GM12865 (cell line): ENCODE data around the gene PDCD6IP.

ENCODE experiments used
- DNase-seq: peaks from one replicate; pipeline ENCODE4 v3.0.0; 2010; ENCODE audit warnings: low read depth
- H3K4me3 ChIP-seq: 2 replicates; pipeline ENCODE4 v1.5.1; 2011; ENCODE audit warnings: mild to moderate bottlenecking, low read depth, low read length, control low read depth
- TF ChIP-seq, protein P1 (sequence below): IDR thresholded peaks from 2 replicates; pipeline ENCODE4 v1.5.1; 2011; ENCODE audit warnings: low read length, control low read depth, low read depth, inconsistent platforms; ENCODE audit not compliant: insufficient read depth; ENCODE audit errors: missing control alignments

Gene PDCD6IP

DNA sequence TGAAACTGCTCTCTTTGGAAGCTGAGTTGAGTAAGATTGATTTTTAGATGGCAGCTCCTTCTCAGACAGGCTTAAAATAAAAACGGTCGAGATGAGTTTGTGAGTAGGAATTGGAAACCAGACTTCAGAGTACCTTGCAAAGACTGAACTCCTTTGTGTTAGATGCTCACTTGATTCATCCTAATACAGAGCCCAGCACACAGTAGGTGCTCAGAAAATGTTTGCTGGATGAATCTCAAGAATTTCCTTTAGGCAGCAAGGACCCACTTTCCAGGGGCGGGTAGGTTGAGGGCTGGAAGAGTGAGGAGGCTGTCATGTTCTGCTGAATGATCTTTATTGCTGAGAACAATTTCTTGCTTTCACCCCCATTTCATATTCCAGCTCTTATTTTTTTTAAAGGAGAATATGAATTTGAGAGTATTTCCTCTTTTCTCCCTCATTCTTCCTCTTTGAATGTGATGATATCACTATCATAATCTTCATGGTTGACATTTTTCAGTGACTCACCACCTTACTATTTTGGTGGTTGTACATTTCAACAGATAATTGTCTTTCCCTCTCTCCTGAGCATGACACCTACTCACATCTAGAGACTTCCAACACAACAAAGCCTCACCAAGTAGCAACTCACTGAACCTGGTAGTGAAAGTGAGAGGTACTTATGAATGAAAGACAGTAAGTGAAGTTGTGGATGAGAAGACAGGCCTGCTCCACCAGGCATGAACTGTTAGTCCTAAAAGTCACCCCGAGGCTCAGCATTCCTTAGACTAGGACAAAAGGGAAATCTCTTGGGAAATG lies 113.3 kb downstream of the PDCD6IP start:
- H3K4me3 ChIP-seq = no peak overlapping the region
- no peak for DNase-seq
- TF ChIP-seq, protein P1, sequence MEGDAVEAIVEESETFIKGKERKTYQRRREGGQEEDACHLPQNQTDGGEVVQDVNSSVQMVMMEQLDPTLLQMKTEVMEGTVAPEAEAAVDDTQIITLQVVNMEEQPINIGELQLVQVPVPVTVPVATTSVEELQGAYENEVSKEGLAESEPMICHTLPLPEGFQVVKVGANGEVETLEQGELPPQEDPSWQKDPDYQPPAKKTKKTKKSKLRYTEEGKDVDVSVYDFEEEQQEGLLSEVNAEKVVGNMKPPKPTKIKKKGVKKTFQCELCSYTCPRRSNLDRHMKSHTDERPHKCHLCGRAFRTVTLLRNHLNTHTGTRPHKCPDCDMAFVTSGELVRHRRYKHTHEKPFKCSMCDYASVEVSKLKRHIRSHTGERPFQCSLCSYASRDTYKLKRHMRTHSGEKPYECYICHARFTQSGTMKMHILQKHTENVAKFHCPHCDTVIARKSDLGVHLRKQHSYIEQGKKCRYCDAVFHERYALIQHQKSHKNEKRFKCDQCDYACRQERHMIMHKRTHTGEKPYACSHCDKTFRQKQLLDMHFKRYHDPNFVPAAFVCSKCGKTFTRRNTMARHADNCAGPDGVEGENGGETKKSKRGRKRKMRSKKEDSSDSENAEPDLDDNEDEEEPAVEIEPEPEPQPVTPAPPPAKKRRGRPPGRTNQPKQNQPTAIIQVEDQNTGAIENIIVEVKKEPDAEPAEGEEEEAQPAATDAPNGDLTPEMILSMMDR = no peak

- TF ChIP-seq, protein P1 = no peak
- no peak overlapping the region for H3K4me3 ChIP-seq
- DNase-seq = no peak
These were observed 115.8 kb downstream of the PDCD6IP start for GRCh38 chr3:33914212-33914611.

DNA sequence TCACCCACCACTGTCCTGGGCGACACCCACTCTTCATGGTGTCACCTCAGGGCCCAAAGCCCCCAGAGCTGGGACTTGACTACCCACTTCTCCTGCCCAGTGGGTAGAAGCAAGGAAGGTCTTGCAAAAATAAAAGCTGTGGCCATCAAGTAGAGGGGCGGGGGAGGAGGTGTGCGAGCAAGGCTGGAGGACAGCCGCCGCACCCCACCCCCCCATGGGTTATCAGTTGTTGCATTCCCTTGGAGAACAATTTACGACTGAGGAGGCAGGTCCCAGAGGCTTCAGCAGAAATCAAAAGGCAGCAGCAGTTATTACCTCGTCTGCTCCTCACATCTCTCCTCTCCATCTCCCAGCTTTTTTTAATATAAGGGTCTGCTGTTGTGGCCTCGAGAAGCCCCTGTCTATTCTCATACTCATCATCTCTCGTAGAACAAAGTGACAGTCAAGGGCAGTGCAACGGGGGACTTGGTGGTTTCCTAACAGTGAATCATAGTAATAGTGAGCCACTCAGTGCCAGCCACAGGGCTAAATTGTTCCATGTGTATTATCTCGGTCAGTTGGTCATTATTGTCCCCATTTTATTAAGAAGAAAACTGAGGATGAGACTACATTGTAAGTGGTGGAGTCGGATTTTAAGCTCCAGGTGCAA lies 116.4 kb downstream of the PDCD6IP start:
- no peak for DNase-seq
- no peak overlapping the region for H3K4me3 ChIP-seq
- TF ChIP-seq, protein P1 = no peak

DNA sequence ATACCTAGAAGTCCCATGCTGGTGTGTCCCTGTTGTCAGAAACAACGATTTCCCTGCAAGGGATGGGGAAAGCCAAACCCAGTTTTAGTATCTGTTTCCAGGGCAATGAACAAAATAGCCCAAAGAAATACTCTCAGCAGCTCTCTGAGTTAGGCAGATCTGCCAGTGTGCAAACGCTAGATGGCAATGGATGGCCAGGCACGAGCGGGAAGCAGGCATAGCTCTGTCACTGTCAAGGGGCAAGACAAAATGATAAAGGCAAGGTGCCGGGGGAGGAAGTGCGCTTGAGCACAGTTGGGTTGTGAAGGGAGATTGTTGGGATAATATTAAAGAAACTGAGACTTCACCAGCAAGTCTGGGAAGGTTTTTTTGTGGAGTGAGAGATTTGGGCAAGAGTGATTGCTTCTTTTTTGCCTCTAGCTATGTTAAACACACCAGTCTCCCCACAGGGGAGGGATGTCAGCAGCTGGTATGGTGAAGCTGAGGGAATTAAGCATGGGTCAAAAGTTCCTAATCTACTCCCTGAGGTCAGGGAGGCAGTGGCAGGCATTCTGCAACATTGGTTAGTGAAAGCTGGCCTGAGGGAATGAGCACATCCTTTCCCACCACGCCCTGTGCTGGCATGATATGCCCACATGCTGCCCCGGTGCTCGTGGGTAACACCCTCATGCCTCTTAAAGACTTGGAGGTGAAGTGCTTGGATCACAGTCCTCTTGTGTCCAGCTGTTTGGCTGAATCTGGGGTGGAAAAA lies 117.5 kb downstream of the PDCD6IP start:
- H3K4me3 ChIP-seq = no peak overlapping the region
- peak; percentile 66 for DNase-seq
- TF ChIP-seq, protein P1 = peak; percentile 47

DNA sequence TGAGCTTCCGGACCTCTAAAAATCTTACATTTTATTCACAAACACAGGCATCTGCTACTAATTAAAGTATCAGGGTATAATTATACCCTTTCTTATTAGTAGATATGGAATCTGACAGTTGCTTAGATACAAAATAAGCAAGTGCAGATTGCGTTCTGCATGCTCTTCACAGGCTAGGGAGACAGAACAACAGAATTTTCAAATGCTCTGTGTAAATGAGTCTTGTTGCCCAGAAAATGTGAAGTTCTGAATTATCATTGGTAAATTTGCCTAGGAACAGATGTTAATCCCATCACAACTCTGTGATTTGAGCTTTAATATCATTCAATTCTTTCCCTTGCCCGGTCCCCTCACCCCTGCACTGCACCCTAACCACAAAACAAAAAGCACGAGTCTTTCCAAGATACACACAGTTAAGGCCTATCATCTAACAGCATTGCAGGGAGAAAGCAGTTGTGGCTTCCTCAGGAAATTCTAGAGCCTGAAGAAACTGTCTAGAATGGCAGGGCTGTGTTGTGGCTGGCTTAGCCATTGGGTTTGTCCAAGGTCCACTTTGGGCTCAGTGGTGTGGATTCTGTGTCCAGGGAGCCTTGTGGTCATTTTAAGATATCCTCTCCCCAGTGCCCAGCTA lies 119.8 kb downstream of the PDCD6IP start:
- DNase-seq = no peak
- TF ChIP-seq, protein P1 = no peak

More for the DNA sequence above, 119.8 kb downstream of the PDCD6IP start:
- no peak overlapping the region for H3K4me3 ChIP-seq
